NCI-H446 treated with DMSO at 0.1 percent for 48 hours (cell line): ENCODE data around the gene FAM174B.
"Not testable (repeated sequence)": the region's sequence is repeated elsewhere in the genome, so short reads cannot be mapped to it uniquely, and the experiment has no call there.

Source experiments
- DNase-seq: peaks from one replicate; lab custom pipeline; 2025; lab: John Stamatoyannopoulos, UW

FAM174B gene

DNA sequence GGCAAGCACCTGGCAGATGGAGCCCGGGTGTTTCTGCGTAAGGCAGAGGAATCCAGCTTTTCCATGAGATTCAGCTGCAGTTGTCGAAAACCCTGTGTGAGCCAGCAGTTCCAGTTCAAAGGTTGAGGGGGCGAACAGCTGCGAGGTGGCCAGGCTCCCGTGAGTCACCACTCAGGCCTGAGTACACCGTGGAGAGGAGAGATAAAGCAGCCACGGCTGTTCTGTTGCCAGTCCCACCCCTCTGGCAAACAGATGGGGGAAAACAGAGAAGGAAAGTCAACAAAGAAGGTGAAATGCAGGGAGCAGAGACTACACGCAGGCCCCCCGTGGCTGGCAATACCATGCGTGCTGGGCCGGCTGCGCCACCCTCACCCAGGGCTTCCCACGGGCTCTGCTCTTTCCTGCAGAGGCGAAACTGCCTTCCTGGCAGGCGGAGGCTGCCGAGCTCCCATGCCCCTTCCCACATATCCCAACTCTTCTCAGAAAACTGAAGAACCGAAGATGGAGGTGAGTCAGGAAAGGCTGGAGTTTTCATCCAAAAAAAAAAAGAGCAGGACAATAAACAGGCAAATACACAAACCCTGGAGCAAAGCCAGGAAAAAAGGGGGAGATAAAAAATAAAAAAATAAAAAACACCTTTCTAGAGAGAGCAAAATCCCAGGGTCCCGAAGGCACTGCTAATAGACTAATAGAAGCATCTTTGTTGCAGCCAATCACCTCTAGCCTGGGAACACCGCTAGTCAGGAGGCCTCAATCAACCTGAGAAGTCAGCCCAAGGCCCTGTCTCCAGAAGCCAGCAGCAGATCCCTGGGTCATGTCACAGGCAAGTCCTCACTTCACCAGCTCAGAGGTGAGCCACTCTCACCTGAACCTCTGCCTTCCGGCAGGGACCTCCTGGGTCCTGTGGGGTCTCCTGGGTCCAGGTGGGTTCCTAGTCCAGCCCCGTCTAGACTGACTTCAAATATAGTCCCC is 37.7 kb downstream of the FAM174B start:
- no peak for DNase-seq

DNA sequence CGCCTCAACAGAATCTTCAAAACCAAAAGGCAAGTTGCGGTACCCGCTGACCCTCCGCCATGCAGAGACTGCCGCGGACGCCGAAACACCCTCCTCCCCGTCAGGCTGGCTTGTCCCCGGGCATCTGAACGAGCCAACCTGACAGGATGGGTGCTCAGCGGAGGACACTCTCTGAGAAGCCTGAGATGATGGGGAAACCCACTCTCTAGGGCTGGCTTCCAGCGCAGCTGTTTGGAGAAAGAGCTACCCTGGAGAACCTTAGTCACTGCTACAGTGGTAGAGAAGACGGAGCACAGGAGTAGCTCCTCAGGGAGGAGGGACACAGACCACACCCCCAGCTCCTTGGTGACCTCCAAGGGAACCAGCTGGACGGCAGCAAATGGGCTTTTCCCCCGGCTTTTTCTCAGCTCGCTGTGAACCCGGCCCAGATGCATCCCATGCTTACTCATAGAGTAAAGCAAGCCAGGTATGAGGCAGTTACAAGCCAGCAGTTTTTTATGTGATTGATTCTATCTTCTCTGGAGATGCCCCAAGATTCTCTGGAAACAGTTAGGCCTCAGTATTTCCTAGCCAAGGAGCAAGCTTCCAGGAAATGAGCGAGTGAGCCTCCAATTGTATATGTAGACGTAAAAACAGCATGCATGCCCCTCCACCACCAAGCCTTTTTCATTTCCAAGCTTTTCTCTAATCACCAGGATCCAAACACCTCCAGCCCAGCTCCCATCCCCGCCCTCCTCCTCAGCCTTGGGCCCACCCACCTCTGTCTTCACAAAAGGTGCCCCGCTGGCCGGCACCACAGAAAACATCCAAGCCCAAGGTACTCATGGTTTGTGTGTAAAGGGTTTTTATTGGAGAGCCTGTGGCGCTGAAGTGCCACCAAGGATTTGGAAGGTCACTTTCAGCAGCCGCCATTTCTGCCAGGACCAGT is 38.7 kb downstream of the FAM174B start:
- DNase-seq = no peak

DNA sequence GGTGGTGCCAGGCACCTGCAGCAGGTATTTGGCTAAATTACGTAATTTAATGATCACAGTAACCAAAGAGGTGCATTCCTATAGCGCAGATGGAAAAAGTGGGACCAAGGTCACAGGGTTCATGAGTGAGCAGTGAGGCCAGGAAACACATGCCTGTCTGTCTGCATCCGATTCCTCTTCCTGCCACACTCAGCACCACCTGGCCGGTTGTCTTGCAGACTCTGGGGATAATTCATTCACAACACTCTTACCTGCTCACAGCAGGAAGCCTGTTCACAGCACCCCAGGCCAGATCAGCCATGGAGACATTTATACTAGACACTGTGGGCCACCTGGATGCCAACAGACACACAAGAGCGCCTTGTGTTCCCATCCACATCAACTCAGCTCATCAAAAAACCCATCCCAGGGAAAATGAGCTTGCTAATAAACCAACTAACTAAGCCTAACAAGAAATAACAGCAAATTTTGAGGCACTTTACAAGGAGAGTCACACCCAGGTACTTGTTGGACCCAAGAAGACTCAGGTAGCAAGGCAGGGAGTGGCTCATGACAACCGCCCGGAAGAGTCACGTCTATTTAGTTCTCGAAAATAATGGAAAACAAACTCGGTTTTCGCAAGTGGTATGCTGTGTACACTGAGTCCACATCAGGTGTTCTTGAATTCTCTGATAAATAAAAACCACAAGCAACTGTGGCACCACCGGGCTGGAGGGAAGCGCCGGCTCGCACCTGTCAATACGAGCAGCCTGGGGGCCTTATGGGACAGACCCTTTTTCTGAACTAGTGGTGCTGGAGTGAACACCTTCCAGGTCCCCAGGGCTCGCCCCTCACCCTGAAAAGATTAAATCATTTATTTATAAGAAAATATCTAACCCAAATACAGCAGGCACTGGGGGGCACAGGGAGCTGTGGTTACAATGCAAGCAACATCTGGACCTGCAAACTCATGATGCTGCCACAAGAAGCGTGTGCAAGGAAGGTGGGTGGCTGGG is 40.5 kb downstream of the FAM174B start:
- DNase-seq = no peak

DNA sequence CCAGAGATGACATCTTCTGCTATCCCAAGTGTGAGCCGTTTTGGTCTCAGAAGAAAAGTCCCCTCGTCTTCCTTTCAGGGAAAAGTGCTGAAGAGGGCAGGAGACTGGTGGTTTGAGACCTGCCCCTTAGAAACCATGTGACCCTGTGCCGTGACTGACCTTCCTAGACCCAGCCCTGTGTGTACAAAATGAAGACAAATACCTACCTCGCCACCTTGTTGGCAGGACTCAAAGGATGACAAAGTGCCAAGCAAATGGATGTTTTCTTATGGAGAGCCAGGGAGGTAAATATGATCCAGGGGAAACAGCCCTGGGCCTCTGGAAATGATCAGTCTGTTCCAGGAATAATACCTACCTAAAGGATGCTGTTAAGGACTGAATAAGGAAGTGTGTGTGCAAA is 41.3 kb downstream of the FAM174B start:
- no peak for DNase-seq

DNA sequence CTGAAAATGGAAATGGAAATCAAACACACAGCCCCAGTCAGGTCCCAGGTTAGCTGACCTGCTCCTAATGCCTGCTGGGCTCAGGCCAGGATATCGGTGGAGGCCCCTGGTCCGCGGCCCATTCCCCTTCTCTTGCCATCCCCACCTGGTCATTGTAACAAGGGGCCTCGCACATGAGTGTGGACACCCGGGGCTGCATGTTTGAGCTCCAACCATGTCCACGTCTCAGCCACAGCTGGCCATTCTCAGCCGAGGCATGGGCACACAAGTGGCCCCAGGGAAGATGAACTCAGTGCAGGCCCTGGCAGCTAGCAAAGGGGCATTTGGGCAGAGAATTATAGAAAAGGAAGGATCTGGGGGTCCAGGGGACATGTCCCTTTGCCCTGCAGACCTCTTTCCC is 41.7 kb downstream of the FAM174B start:
- DNase-seq = no peak

DNA sequence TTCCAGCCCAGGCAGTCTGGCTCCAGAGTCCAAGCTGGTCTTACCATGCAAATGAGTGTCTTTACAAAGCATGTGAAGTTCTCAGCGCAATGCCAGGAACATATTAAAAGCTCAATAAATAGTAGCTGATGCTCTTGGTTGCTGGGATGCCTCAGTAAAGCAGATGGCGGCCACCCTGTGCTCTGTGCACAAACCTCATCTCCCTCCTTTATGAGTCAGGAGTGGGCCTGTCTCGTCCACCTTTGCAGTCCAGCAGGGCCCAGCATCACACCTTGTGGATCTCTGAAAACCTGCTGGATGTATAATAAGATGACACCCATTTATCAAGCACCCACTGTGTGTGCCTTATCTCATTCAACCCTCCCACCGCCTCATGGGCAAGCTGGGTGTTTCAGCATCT is 42.7 kb downstream of the FAM174B start:
- no peak for DNase-seq

DNA sequence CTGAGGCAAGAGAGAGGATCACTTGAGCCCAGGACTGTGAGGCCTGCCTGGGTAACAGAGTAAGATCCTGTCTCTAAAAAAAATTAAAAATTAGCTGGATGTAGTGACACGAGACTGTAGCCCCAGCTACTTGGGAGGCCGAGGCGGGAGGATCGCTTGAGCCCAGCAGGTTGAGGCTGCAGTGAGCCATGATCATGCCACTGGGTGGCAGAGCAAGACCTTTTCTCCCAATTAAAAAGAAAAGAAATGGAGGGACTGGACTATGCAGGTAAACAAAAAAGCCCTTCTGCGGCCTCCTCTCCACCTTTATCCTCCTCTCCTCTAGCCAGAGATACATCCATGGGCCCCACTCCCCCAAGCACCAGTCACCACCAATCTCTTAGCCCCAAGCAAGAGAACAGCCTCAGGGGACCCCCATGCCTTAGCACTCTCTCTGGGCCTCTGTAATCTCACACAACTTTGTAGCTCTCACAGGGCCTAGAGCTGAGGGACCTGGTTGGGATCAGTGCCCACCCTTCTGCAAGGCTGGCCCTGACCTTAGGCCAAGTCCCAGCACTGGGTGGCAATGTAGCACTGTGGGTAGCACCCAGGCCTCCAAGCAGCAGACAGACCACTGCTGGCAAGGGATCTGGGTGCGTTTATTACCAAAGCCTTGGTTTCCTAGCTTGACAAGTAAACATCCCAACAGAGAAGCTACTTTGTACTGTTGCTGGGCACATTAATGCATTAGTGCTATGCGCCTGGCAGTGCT is 43.4 kb downstream of the FAM174B start:
- no peak for DNase-seq

DNA sequence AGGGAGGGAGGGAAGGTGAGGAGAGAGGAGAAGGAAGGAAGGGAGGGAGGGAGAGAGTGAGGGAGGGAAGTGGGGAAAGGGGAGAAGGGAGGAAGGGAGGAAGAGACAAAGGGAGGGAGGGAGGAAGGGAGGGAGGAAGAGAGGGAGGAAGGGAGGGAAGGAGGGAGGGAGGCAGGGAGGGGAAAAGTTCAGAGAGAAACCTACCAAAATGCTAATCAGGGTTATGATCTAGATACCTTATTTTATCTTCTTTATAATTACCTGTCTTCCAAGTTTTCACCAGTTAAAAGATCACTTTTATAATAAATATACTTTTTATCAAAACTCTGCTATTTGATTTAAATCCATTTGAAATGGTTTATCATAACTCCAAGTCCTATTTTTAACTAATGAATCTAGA is 44.4 kb downstream of the FAM174B start:
- DNase-seq = no peak

DNA sequence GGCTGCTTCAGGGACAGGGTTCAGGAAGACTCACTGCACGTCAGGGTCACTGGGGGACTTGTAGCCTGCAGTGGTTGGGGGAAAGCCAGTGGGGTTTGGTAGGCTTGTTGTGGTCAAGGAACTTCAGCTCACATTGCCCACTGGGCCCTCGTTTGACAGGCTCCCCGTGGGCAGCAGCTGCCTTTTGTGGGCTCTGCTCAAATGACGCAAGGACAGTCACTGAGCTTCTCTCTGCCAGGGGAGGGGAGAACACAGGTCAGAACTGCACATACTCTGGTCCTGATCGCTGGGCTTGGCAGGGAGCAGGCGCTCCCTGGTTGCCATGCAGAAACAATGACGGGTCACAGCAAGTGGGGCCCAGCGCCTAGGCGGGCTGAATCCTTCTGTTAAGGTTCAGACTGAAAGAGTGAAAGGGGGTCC is 45.5 kb downstream of the FAM174B start:
- no peak for DNase-seq

DNA sequence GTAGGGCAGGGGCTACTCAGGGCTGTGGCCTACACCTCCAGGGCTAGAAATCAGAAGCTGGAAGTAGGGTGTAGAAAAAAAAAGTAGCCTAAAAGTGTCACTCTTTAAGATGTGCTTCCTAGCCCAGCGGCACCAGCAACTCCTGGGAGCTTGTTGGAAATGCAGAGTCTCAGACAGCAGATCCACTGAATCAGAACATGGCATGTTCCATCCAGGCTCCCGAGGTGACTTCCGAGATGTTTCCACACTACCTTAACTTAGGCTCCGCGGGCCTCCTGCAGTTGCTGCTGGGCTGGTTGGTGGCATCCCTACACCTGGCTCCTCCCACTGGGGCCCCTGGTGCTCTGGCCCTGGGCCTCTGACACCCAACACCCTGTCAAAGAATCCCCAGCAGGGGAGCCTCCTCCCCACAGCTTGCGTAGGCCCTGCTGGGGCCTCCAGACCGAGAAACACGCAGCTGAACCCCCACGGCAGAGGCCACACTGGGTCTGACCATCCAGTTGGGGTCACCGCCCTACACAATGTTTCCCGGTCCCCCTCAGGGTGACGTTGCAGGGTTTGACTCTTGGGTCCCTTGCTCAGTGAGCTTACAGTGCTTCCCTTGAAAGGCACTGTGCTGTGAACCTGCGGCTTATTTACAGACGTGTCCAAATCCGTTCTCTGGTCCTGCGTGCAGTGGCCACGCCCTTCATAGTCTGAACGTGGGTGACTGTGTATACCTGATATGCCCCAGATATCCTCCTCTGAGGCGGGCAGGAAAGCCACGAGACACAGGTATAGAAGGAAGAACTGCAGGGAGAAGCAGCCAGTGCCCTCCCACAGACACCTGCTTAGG is 46.5 kb downstream of the FAM174B start:
- DNase-seq = no peak

DNA sequence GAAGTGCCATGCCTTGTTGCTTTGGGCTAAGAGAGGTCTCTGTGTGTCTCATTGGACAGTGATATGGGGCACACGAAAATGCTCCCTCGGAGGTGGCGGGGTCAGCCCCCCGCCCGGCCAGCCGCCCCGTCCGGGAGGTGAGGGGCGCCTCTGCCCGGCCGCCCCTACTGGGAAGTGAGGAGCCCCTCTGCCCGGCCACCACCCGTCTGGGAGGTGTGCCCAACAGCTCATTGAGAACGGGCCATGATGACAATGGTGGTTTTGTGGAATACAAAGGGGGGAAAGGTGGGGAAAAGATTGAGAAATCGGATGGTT is 48.8 kb downstream of the FAM174B start:
- not testable (repeated sequence) for DNase-seq

DNA sequence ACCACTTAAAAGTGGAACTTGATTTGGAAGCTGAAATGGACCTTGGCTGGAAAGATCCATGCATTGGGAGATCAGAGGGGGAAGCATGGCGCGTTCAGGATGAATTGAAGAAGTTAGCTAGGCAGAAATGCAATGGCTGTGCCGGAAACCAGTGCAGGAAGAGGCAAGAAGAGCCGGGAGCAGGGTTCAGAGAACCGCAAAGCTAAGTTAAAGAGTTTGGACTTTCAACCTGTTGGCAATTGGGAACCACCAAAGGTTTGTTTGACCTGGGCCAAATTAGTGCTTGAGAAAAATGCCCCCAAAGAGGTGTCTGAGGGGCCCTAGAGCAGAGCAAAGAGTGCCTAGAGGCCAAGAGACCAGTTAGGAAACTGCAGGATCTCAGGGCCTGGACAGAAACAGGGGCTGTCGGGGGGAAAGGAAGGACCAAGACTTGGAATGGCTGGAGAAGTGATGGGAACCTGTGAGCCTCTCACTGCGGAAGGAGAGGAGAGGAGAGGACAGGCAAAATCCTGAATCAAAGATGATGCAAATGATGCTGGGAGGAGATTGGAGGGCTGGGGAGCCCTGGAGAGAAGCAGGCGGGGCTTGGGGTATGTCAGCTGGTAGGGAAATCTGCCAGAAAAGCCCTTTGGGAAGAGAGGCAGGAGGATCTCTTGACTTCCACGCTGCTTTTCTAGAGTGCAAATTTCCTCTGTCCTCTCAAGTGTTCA is 49.3 kb downstream of the FAM174B start:
- DNase-seq = no peak

DNA sequence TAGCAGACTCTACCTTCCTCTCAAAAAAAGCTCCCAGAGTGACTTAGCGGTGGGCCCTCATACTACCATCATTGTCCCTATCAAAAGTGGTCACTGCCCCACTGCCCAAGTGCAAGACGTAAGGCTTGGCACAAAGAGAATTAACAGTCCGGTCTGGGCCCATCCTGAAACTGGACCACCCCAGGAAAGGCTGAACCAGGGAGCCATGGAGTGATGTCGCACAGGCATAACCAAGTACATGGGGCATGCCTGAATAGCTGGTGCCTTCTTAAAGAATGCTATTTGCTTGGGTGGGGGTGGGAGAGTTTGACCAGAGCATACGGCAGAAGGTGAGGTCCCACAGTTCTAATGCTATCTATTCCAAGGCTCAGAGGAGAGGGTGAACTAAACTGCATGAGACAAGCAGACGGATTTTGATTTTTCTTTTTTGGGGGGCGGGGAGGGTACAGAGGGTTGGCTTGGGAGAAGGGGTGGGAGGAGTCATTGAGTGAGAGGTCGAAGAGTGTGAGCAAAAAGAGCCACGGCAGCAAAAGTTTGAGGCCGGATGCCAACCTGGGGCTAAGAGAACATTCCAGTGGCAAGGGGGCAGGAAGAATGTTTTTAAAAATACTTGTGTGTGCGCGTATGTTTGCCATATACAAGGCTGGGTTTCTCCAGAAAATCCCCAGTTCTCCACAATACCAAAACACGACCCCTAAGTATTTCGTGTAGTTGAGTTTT is 50.2 kb downstream of the FAM174B start:
- no peak for DNase-seq

DNA sequence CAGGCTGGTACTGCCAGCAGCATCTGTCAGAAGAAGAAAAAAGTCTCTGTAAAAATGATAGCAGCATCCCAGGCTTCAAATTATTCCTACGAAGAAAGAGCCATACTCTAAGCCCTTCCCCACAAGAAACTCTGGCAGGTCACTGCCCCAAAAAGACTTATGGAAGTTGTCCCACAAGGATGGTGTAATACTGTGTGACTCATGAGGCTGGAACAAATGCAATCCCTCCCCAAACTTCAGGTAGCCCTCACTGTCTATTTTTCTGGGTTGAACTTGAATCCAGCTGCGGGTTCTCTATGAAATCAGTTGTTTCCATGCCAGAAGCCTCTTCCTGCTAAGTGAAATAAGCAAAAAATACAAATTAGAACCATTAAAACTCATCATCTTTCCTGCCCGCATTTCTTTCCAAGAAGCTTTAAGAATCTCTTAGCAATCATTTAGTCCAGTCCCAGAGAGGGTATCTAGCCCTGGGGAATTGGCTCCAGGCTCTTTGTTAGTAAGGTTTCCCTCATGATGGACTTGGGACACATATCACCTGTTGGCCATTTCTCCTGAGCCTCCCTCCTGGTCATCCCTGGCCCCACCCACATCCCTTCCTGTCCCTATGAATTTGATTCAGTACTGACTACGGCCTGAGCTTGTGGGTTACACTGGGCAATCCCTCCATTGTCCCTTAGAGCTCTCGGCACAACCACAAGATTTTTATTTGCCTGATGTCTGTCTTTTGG is 51.7 kb downstream of the FAM174B start:
- DNase-seq = no peak

DNA sequence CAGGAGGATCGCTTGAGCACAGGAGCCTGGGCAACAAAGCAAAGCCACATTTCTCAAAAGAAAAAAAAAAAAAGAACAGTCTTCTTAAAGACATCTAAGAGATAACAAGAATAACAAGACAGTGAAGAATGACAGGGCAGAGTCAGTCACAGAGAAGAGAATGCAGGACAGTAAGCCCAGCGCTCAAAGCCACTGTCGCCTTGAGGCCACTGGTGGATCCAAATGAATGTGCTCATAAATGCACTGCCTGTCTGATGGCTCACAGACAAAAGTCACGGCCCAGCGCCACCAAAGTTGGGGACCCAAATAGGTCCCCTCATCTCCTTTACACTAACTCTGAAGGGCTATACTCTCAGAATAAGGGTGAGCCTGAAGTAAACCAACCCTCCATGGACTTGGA is 52.3 kb downstream of the FAM174B start:
- no peak for DNase-seq

DNA sequence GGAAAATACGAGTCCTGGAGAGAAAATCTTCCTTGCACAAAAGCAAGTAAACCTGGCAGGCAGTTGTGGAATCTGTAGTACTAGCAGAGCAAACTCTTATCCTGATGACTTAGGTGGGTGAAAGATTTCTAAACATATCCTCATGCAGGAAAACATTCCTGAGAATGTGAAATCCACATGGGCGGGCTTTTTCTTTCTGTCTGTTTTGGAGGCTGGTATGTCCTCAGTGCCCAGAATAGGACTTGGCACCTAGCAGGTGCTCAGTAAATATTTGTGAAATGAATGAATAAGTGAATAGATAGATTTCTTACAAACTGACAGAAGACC is 53.3 kb downstream of the FAM174B start:
- DNase-seq = no peak

DNA sequence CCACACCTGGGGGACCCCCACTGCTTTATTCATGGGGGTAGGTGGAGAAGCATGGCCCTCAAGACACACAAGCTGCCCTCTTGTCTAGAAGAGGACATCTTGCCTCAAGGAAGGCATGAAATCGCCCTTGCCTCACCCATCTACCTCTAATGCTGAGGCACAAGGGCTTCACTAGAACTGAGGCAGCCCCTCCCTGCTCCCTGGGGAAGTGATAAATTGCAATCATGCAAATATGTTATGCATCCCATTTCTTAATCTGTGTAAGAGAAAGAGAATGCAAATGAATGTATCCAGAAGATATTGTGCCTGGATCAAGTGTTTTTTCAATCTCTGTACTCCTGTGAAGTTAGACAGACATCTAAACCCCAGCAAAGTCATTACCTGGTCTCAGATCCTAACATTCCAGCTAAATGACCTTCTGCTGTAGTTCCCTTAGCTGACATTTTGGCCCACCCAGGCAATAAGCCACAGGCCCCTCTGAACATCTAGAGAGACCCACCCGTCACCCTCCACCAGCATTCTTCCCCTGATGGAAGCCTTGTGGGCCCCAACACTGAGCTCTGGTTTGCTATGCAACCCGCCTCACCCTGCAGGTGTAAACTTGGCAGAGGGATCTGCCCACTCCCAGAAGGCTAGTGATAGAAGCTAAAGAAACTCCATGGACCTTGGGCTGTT is 53.8 kb downstream of the FAM174B start:
- no peak for DNase-seq

DNA sequence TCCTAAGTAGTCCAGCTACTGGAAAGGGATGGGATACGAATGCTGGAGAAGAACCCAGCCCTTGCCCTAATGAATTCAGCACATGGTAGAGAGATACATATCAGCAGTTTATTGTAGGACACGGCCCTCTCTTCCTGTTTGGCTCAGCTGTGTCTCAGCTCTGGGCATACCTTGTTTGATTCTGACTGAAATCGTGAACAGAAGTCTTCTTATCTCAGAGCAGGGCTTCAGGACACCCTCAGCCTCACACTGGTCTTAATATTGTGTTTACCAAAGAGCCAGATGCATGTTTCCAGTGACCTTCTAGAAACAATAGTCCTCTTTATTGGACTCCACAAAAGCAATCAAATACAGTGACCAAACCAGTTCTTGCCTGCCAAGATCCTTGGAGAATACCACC is 54.7 kb downstream of the FAM174B start:
- no peak for DNase-seq
